T-helper 9 cell (primary cell): Measurements from ENCODE around the gene IRF2.
A peak's percentile ranks its signal among the peaks of the same experiment; 100 is the strongest.
"Not testable (repeated sequence)": the region's sequence is repeated elsewhere in the genome, so short reads cannot be mapped to it uniquely, and the experiment has no call there.

Experiments used
- DNase-seq: peaks from one replicate; pipeline ENCODE4 v3.0.0-alpha.2; 2020

IRF2 gene

DNA sequence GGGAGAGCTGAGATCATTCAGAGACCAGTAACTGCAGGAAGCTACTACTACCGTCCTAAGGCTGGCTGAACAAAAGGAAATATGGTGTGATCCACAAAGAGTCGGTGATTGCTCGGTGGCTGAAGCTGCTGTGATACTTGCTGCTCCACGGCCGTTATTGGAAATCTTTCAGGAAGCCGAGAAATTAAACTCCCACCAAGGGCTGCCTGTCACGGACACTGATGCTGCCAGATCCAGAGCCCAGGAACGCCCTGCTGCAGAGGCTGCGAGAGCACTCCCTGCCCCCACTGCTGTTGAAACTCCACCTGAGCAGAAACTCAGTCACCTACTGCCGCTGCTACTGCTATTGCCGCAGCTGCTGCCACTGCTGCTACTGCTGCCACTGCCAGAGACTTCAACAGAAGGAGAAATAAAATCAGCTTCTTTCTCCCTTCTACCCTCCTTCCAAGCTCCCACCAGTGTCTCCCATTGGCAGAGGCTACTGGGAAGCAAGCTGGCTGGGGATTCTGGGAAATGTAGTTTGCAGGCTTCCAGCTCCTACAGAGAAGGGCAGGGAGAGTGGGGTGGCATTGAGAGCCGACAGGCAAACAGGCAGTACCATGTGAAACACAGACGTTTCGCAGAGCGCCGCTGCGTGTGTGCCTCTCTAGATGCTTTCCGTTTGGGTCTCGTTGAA lies 130.7 kb downstream of the IRF2 start:
- DNase-seq = peak; percentile 2

DNA sequence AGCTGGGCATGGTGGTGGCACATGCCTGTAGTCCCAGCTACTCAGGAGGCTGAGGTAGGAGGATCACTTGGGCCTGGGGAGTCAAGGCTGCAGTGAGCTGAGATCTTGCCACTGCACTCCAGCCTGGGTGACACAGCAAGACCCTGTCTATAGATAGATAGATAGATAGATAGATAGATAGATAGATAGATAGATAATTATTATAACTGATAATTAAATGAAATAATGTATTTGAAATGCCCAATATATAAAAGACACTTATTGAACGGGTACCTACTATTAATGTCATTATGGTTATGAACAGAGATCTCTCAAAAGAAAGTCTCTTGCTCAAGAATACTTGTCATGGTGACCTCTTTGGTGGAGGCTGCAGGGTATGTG lies 131.5 kb downstream of the IRF2 start:
- DNase-seq = not testable (repeated sequence)

- DNase-seq = no peak
Observed at GRCh38 chr4:184342167-184342856, 132.0 kb downstream of the IRF2 start.

- not testable (repeated sequence) for DNase-seq
Observed at GRCh38 chr4:184339398-184340193, 134.8 kb downstream of the IRF2 start.

GRCh38 chr4:184337907-184338306 lies 136.4 kb downstream of the IRF2 start:
- no peak for DNase-seq
